ENCODE results near the gene CCDC85B.
"Not testable (repeated sequence)": the region's sequence is repeated elsewhere in the genome, so short reads cannot be mapped to it uniquely, and the experiment has no call there.

Gene CCDC85B

DNA sequence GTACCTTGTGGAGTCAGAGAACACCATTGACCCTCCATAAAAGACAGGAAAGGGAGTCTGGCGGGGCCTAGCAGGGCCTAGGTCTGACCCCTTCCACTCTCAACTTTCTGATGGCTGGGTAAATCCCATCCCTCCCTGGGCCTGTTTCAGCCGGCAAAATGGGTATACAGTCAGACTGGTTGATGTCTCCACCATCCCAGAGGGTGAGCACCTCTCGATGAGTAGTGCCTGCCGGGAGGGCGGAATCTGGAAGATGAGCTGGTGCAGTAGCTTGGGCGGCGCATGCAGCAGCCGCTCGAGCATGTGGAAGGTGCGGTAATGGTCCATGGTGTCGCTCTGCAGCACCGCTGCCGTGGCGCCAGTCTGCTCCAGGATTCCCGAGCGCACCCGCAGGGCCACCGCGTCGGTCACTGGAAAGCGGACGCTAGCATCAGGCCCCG lies 2.7 kb upstream of the CCDC85B start:
- DNase-seq (ENCODE audit: low read depth): no peak

DNA sequence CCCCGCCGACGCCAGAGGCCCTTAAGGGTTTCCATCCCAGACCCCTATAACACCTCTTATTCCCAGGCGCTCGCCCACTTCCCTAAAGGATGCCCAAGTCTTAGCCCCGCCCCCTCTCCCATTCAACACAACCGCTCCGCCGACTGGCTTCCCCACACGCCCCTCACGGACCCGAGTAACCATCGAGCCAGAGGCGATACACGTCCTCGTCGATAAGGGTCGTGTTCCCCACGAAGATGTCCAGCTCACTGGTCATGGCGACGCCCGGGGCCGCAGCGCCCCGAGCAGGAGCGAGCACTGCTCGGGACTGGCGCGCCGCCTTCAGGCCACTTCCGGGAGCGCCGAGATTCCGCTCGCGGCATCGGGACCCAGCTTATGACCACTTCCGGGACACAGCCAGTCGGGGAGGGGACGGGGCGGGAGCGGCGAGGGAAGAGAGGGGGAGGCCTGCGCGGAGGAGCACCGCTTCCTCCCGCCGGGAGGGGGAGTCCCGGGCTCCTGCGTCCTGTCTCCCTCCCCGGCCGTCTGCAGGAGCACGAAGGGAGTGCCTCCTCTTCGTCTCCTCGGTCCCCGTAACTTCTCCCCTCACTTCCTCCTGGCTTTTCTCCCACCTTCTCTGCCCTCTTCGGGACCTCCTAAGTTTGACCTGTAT lies 2.2 kb upstream of the CCDC85B start, which contains the start of gene FIBP:
FIBP (minus strand) TSS at position 309 of the 652 bp plus-strand sequence; CDS start at position 256, 53 bp downstream.
- DNase-seq (ENCODE audit: low read depth): peak; percentile 98

DNA sequence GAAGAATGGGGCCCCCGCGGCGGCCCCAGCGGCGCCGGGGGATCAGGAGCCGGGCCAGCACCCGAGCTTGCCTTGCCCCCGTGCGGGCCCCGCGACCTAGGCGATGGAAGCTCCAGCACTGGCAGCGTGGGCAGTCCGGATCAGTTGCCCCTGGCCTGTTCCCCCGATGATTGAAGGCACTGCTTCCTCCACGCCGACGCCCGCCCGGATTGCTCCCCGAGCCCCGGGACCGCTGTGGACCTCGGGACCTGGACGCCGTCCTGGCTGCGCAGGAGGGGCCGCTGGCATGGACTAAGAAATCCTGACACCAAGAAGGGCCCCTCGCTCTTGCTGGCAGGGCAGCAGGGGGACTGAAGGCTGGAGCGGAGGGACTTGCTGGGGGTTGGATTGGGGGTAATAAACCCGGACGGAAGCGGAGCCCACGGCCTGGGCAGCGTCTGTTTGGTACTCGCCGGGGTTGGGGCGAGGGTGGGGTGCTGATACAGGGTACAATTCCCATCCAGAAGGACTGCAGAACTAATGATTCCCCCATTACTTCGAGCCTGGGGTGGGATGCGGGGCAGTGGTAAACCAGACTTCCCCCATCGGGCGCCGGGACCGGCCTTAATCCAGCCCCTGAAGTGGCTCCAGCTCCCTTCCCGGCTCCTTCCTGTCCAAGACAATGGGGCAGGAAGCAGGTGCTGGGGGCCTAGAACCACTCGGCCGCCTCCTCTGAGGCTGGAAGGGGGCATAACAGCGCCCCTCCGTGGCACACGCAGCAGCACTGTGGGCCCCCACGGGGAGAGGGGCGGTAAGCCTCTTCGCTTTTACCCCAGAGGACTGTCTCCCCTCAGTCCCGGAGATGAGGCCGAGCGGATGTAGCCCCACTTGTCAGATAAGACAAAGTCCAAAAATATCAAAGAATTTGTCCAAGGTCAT lies 1.0 kb downstream of the CCDC85B start:
- DNase-seq (ENCODE audit: low read depth): peak; percentile 41

DNA sequence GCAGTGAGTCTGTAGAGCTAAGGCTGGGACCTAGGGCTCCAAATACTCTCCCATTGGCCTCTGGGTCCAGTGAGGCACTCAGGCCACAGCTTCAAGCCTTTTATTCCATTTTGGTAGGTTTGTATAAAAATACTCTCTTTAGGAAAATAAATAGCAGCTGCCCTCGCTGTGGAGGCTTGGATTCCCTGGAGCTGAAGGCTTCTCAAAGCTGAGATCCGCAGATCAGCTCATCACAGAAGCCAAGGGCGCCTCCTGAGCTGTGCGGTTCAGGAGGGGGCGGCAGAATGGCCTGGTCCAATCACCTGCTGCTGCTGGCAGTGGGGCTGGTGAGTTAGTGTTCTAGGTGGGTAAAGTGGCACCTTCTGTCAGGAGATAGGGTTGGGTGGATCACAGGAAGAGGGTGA lies 1.7 kb downstream of the CCDC85B start:
- not testable (repeated sequence) for DNase-seq (ENCODE audit: low read depth)

DNA sequence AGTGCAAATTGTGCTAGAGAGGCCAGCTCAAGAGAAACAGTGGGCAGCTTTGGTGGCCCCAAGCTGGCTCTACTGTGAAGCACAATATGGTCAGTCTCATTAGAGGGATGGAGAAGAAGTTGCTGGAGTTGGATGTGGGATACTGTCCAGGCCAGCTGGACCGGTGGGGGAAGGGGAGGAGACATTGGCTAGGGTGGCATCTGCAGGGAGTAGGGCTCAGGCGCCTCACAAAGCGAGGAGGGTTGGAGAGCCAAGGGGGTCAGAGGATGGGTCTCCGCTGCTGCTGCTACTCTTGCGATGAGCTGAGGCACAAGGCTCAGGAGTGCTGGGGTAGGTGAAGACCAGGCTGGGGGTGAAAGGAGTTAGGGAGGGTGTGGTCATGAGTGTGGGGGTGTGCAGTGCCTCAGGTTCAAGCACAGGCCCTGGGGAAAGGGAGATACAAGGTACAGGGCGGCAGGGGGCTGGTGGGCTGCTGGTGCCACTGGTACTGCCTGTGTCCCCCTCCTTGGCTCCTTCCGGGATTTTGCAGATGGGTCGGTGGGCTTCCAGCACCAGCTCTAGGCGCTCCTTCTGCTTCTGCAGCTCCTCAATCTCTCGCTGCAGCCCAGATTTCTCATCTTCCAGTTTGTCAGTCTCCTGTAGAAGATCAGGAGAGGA lies 2.3 kb downstream of the CCDC85B start:
- DNase-seq (ENCODE audit: low read depth): peak; percentile 35

DNA sequence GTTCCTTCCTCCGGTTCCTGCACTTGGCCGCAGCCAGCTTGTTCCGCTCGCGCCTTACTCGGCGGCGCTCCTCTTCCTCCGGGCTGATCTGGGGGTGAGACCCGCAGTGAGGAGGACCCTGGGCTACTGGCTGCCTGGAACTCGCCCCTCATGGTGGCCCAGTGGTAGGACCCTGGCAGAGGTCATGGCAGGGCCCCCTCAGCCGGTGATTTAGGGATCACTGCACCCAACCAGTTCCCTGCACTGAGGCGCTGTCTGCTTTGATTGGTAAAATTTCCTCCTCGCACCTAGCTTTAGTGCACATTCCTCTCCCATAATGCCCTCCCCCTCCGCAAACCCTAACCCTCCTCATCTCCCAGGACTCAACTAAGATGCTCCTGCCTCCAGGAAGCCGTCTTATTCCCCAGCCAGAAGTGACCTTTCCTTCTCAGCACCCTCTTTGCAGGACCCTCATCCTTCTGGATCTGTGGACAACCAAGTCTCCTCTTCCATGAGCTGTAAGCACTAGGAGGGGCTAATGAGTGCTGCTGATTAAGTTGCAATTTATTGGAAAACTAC lies 3.6 kb downstream of the CCDC85B start:
- DNase-seq (ENCODE audit: low read depth): no peak

DNA sequence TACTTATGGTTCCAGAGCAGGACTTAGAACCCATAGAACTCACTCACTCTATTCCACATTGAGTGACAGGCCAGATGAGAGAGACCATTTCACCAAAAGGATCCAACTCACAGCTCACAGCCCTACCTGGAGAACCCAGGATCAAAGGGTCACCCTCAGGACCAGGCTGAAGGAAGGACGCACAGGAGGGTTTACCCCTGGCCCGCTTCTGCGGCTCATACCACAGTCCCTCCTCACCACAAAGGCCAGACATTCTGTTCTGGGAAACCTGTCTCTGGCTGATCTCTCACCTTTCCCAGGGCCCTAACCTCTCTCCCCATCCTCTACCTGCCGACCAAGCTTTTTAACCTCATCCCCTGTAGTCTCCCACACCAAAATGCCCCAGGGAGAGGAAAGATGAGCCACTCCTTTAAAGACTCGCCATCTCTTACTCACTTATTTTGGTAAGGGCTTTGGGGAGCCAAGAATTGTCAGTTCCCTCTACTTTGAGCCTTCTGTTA lies 5.1 kb downstream of the CCDC85B start:
- no peak for DNase-seq (ENCODE audit: low read depth)

DNA sequence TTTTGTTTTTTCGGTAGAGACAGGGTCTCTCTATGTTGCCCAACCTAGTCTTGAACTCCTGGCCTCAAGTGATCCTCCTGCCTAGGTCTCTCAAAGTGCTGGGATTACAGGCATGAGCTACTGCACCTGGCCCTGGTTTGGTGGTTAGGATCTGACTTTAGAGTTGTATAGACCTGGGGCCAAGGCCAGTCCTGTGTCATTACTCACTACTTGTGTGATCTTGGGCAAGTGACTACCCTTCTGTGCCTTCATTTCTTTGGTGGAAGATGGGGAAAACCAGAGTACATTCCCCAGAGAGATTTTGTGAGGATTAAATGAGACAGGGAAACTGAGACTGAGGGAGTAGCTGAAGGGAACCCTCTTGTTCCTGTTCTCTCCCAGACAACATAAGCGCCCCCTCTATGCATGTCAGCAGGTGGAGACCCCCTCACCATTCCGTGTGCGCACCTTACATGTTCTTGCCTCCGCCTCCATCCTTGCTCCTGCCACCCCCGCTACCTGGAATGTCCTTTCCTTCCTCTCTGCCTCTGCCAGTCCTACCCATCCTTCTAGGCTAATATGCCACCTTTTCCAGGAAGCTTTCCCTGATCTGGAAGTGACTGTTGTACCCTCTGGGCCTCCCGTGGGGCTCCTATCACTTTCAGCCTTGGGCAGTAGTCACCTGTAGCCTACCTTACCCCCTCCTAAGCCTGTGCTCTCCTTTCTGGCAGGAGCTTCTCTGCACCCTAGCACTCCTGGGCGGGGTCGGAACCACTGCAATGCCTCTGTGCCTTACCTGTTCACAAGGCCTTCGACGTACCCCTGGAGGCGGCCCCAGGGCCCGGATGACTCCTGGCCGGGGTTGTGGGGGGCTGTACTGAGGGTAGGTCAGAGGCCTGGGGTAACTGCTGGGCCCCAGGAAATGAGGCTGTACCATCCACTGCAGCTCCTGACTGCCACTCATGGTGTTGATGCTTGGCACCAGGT lies 5.8 kb downstream of the CCDC85B start:
- DNase-seq (ENCODE audit: low read depth): no peak

DNA sequence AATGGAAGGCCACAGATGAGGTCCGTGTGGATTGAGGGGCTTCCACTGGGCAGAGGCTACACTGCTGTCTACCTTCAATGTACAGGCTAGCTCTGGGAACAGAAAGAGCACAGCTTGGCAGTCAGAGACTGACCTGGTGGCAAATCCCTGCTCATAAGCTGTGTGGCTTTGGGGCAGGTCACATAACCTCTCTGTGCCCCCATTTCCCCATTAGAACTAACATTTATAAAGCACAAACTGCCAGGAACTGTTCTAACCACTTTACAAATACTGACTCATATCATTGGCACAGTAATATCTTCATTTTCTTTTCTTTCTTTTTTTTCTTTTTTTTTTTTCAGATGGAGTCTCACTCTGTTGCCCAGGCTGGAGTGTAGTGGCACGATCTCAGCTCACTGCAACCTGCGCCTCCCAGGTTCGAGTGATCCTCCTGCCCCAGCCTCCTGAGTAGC lies 6.6 kb downstream of the CCDC85B start:
- peak; percentile 23 for DNase-seq (ENCODE audit: low read depth)

DNA sequence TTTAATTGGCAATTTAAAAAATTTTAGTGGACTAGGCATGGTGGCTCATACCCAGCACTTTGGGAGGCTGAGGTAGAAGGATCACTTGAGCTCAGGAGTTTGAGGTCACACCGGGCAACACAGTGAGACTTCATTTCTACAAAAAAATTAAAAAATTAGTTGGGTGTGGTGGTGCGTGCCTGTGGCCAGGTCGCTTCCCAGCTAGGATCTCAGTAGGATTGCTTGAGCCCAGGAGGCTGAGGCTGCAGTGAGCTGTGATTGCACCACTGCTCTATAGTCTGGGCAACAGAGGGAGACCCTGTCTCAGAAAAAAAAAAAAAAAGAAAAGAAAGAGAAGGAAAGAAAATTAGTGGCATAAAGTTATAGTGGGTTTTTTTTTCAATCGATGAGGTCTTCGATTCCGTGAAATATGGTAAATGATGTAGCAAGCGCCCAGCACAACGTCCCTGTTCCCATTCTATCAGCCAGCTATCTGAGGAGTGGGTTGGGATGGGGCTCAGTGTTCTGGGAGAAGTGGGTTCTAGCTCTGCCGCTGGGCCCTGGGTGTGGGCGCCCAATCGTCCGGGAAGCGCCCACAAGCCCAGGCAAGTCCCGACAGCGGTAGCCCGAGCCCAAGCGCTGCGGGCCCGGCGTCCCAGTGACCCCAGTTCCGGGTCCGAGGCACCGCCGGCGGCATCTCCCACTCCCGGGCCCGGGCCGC lies 8.3 kb downstream of the CCDC85B start:
- DNase-seq (ENCODE audit: low read depth): peak; percentile 28

DNA sequence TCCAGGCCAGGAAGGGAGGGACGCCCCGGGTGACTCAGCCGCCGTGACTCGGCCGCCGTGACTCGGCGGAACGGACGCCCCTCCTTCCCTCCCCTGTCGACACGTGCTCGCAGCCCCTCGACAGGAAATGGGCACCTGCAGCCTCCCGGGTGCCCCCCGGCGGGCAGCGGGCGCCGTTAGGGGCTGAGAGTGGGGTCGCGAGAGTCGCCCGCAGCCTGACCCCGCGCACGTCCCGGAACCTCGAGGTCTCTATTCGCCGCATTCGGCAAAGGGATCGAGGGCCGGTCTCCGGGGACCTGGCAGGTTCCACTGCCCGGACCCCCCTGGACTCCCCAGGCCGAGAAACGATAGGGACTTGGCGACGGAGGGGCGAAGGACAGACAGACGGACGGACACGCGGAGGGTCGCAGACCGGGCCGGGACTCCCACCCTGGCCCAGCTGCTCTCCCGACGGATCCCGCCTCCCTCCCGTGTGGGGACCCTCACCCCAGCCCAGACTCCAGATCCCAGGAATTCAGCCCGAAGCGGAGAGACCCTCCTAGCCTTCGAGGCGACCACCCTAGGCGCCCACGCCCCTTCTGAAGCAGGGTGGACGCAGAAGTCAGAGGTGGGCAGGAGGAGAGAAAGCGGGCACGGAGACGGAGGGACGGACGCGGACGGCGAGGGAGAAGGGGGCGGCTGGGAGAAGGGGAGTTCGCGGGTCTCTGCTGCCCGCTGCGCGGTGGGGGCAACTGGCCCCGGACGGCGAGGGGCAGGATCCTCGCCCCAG lies 9.1 kb downstream of the CCDC85B start:
- peak; percentile 83 for DNase-seq (ENCODE audit: low read depth)

DNA sequence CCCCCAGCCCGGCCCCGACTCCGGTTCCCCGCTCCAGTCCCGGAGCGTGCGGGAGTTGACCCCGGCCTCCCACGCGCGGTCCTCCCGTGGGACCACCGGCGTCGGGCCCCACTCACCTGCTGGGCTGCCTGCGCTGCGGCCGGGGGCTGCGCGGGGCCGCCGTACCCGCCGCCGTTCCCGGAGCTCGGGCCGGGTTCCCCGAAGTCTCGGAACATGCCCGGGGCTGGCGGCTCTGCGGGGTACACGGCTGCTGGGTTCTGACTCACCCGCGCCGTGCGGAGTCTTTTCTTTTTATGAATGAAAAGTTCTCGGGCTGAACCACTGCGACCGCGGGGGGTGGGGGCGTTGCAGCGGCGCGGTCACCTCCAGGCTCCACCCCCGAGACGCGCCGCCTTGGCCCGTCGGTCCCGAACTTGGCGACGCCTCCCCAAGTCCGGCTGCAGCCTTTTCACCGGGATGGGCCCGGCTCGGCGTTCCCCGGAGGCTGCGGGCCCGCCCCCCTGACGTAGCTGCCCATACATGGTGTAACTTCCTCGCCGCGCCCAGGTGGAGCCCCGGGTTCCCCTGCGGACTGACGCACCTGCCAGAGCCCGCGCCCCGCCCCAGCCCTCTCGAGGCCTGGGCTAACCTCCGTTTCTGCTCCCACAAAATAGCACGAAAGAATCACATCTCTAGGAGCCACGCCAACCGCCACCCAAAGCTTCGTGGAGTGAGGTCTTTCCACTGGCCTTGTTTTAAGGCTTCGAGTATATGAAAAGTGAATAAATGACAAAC lies 9.8 kb downstream of the CCDC85B start, which contains the start of gene FOSL1:
FOSL1 (minus strand) TSS at position 264 of the 774 bp plus-strand sequence; CDS start at position 215, 49 bp downstream.
- peak; percentile 98 for DNase-seq (ENCODE audit: low read depth)

DNA sequence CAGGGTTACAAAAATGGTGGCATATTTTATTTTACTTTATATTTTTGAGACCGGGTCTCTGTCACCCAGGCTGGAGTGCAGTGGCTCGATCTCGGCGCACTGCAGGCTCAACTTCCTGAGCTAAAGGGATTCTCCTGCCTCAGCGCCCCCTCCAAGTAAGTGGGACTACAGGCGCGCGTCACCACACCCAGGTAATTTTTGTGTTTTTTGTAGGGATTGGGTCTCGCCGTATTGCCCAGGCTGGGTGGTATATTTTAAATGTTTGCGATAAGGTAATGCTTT lies 10.4 kb downstream of the CCDC85B start:
- no peak for DNase-seq (ENCODE audit: low read depth)

DNA sequence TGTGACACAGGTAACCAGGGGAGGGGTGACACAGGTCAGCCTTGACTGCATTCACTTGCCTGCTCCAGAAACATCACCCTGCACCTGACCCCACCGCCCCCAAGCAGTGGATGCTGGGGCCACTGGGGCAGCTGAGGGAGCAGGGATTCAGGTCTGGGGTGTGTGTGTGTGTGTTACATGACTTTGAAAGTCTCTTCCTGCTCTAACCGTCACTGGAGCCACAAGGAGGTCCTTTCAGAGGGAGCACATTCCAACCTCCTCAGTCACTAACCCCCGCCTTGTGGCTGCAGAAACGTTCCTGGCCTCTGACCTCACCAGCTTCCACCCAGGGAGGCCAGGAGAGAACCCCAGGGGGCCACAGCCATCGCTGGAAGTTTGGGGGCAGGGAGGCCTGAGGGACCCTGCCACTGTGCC lies 12.6 kb downstream of the CCDC85B start:
- peak; percentile 87 for DNase-seq (ENCODE audit: low read depth)

DNA sequence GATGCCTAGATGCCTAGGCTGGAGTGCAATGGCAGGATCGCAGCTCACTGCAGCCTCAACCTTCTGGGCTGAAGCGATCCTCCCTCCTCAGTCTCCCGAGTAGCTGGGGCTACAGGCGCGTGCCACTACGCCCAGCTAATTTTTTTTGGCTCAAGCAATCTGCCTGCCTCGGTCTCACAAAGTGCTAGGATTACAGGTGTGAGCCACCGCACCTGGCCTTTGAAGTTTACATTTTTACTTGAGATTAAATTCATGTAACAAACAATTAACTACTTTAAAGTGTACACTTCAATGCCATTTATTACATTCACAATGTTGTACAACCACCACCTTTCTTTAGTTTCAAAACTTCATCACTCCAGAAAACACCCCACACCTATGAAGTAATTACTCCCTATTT lies 13.2 kb downstream of the CCDC85B start:
- DNase-seq (ENCODE audit: low read depth): no peak

DNA sequence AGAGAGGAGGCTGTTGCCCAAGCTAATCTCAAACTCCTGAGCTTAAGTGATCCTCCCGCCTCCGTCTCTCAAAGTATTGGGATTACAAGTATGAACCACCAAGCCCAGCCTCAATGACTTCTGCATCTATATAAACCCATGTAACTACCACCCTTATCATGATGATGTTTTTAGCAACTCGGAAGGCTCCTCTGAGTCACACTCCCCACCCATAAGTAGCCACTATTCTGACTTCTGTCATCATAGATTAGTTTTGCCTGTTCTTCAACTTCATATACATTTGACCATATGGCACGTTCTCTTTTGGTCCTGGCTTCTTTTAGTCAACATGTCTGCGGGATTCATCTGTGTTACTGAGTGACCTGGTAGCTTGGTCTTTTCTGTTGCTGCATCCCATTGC lies 16.1 kb downstream of the CCDC85B start:
- no peak for DNase-seq (ENCODE audit: low read depth)

DNA sequence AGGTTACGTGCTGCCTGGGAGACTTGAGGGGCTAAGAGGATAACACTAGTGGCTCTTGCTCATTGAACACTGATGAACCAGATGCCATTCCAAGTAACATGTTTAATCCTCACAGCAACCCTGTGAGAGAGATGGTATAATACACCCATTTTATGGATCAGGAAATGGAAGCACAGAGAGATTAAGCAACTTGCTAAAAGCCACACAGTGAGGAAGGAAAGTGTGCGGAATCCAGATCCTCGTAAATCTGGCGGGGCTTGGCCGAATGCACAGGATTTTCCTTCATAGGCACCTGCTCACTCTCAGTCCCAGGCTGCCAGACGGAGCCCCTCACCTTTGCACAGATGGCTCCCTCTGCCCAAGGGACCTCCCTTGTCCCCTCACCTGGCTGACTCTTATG lies 17.4 kb downstream of the CCDC85B start:
- no peak for DNase-seq (ENCODE audit: low read depth)

DNA sequence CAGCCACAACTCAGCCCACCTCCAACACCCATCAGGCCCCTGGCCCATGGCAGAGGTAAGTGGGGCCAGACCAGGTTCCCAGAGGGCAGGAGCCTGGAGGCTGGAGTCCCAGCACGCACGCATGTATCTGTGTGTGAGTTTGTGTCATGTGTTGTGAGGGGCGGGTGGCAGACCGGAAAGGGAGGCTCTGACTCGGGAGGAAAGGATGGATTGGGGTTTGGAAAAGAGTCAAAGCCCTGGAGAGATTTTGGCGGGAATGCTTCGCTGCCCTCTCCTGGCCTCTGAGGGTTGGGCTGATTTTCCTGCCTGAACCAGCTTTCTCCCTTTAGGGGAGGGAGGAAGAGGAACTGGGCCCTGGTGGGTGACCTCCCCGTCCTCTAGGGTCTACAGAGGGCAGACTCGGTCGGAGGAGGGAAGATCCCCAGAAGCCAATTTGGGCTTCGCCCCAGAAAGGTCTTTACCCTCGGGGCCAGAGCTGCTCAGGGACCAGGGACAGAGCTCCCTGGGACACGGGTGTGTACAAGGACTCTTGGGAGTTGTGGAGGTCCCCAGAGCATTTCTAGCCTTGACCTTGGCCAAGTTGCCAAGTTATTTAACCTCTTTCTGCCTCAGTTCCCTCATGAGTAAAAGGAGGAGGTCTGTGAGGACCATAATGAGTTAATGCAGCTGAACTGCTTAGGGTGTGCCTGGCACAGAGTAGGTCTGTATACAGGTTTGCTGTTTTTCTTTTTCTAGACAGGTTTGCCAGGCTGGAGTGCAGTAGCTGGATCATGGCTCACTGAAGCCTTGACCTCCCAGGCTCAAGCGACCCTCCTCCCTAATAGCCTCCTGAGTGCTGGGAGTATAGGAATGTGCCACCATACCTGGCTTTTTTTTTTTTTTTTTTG lies 21.5 kb downstream of the CCDC85B start:
- DNase-seq (ENCODE audit: low read depth): peak; percentile 88
